H1 (cell line): ENCODE measurements around the gene ADAM19. TPM values are rescaled to one million over a fixed set of nuclear protein-coding genes. Genes with fewer than 3 reads are reported as not detected.

Source experiments
- CTCF ChIA-PET: fragments of 300-600 bp; sonication (Branson Sonifier 250); formaldehyde crosslinking; loops from one replicate; lab custom pipeline; 2021; ENCODE audit not compliant: partially characterized antibody; lab: Charles Lee
- POLR2A ChIA-PET: fragments of 300-600 bp; sonication (Branson Sonifier 250); formaldehyde crosslinking; loops from one replicate; lab custom pipeline; 2021; ENCODE audit warnings: inconsistent platforms; ENCODE audit not compliant: partially characterized antibody; lab: Charles Lee
- DNase-seq, 2 experiments: peaks; one replicate each; pipeline versions ENCODE4 v3.0.0 to v3.0.0-alpha.2; 2010 to 2022; ENCODE audit warnings: low spot score in 2 of 2, low read depth in 1 of 2, mixed read lengths in 1 of 2
- FAIRE-seq: peaks from 2 replicates; lab custom pipeline; 2011; peaks lifted over from hg19 to GRCh38; lab: Jason Lieb, UNC
- H2AFZ ChIP-seq: 2 replicates; pipeline ENCODE4 v1.8.1; 2012; ENCODE audit warnings: low read length, inconsistent platforms
- H2AK5ac ChIP-seq: 2 replicates; pipeline ENCODE4 v1.6.1; 2013; ENCODE audit warnings: low read depth, low read length
- H2BK120ac ChIP-seq: replicated peaks from 2 replicates; pipeline ENCODE3; 2013; ENCODE audit warnings: low read depth, low read length, inconsistent platforms
- H2BK12ac ChIP-seq: 2 replicates; pipeline ENCODE4 v1.6.1; 2013; ENCODE audit warnings: low read depth, low read length
- H2BK15ac ChIP-seq: 2 replicates; pipeline ENCODE4 v1.6.1; 2013; ENCODE audit warnings: low read length
- H2BK20ac ChIP-seq: 2 replicates; pipeline ENCODE4 v1.6.1; 2013; ENCODE audit warnings: low read length
- H2BK5ac ChIP-seq: 2 replicates; pipeline ENCODE4 v1.6.1; 2013; ENCODE audit warnings: low read depth, low read length
- H3K14ac ChIP-seq: 2 replicates; pipeline ENCODE4 v1.6.1; 2013; ENCODE audit warnings: inconsistent platforms; ENCODE audit not compliant: insufficient read length
- H3K18ac ChIP-seq: 2 replicates; pipeline ENCODE4 v1.6.1; 2013; ENCODE audit warnings: low read length; ENCODE audit errors: extremely low read depth
- H3K23ac ChIP-seq: 2 replicates; pipeline ENCODE4 v1.6.1; 2013; ENCODE audit warnings: inconsistent platforms; ENCODE audit not compliant: insufficient read length
- H3K23me2 ChIP-seq: 2 replicates; pipeline ENCODE4 v1.6.1; 2013; ENCODE audit warnings: low read depth, low read length
- H3K27ac ChIP-seq: 2 replicates; pipeline ENCODE4 v1.6.1; 2011; ENCODE audit warnings: low read depth, low read length, inconsistent platforms
- H3K27me3 ChIP-seq, 4 experiments: replicated peaks in 1 of 4; 1 replicate in 1 of 4; 2 replicates in 3 of 4; pipeline versions ENCODE4 v1.6.1 to v1.8.1; 2011 to 2013; ENCODE audit warnings: low read length in 3 of 4, mild to moderate bottlenecking in 3 of 4, inconsistent platforms in 2 of 4, mixed read lengths in 2 of 4, moderate library complexity in 1 of 4; ENCODE audit not compliant: control insufficient read depth in 3 of 4, insufficient read depth in 3 of 4; ENCODE audit errors: extremely low read depth in 1 of 4
- H3K36me3 ChIP-seq, 4 experiments: 2 replicates each; pipeline versions ENCODE4 v1.6.1 to v1.8.1; 2011 to 2013; ENCODE audit warnings: mild to moderate bottlenecking in 4 of 4, low read length in 3 of 4, moderate library complexity in 2 of 4, control low read depth in 1 of 4, inconsistent platforms in 1 of 4; ENCODE audit not compliant: insufficient read depth in 4 of 4, control insufficient read depth in 2 of 4
- H3K4ac ChIP-seq: replicated peaks from 2 replicates; pipeline ENCODE3; 2013; ENCODE audit warnings: low read length, low read depth, mixed read lengths, inconsistent platforms; ENCODE audit not compliant: insufficient read length
- H3K4me1 ChIP-seq, 4 experiments: replicated peaks in 1 of 4; 1 replicate in 1 of 4; 2 replicates in 3 of 4; pipeline versions ENCODE4 v1.6.1 to v1.8.1; 2011 to 2013; ENCODE audit warnings: low read length in 3 of 4, inconsistent platforms in 2 of 4, mixed read lengths in 1 of 4; ENCODE audit not compliant: insufficient read depth in 4 of 4, control insufficient read depth in 3 of 4
- H3K4me2 ChIP-seq, 2 experiments: 2 replicates each; pipeline versions ENCODE4 v1.6.1 to v1.8.1; 2011 to 2013; ENCODE audit warnings: low read depth in 2 of 2, low read length in 2 of 2, control low read depth in 1 of 2, inconsistent platforms in 1 of 2, mild to moderate bottlenecking in 1 of 2; ENCODE audit not compliant: insufficient read depth in 1 of 2
- H3K4me3 ChIP-seq, 4 experiments: fragments of 200-600, 300-600 bp in 1 of 4; sonication (generic), shearing (Covaris generic), sonication (Bioruptor Twin) in 1 of 4; 2 replicates each; pipeline versions ENCODE4 v1.5.1 to v1.8.1; 2011 to 2016; ENCODE audit warnings: low read length in 4 of 4, low read depth in 3 of 4, control low read depth in 2 of 4, inconsistent platforms in 2 of 4, mild to moderate bottlenecking in 2 of 4, mixed read lengths in 1 of 4, moderate library complexity in 1 of 4; ENCODE audit not compliant: insufficient read depth in 2 of 4; ENCODE audit errors: extremely low read depth in 1 of 4
- H3K56ac ChIP-seq: replicated peaks from 2 replicates; pipeline ENCODE3; 2013; ENCODE audit warnings: low read depth, mild to moderate bottlenecking, mixed read lengths, low read length, inconsistent platforms; ENCODE audit not compliant: insufficient read length
- H3K79me1 ChIP-seq: 2 replicates; pipeline ENCODE4 v1.6.1; 2013; ENCODE audit warnings: low read depth, low read length, control low read depth
- H3K79me2 ChIP-seq, 2 experiments: 2 replicates each; pipeline versions ENCODE4 v1.6.1 to v1.8.1; 2012 to 2013; ENCODE audit warnings: low read length in 2 of 2, mild to moderate bottlenecking in 2 of 2, inconsistent platforms in 1 of 2; ENCODE audit not compliant: insufficient read depth in 2 of 2, control insufficient read depth in 1 of 2
- H3K9ac ChIP-seq, 4 experiments: replicated peaks in 1 of 4; 1 replicate in 1 of 4; 2 replicates in 3 of 4; pipeline versions ENCODE4 v1.6.1 to v1.8.1; 2011 to 2013; ENCODE audit warnings: low read depth in 3 of 4, low read length in 3 of 4, control low read depth in 2 of 4, mild to moderate bottlenecking in 2 of 4, moderate library complexity in 2 of 4, inconsistent platforms in 1 of 4; ENCODE audit errors: extremely low read depth in 1 of 4
- H3K9me3 ChIP-seq, 2 experiments: 2 replicates each; pipeline versions ENCODE4 v1.6.1 to v1.8.1; 2012 to 2013; ENCODE audit warnings: mild to moderate bottlenecking in 2 of 2, moderate library complexity in 2 of 2, control low read depth in 1 of 2, inconsistent platforms in 1 of 2, low read depth in 1 of 2, low read length in 1 of 2, mixed read lengths in 1 of 2; ENCODE audit not compliant: insufficient read depth in 2 of 2
- H4K20me1 ChIP-seq, 2 experiments: replicated peaks in 1 of 2; 2 replicates each; pipeline versions ENCODE3 to v1.8.1; 2011 to 2013; ENCODE audit warnings: inconsistent platforms in 2 of 2, low read length in 2 of 2, mild to moderate bottlenecking in 1 of 2; ENCODE audit not compliant: insufficient read depth in 2 of 2, control insufficient read depth in 1 of 2
- H4K5ac ChIP-seq: 2 replicates; pipeline ENCODE4 v1.6.1; 2013; ENCODE audit warnings: low read length, low read depth, mixed read lengths, inconsistent platforms; ENCODE audit not compliant: insufficient read length
- H4K8ac ChIP-seq: 2 replicates; pipeline ENCODE4 v1.8.0; 2013; ENCODE audit warnings: mild to moderate bottlenecking, moderate library complexity, low read length, inconsistent platforms; ENCODE audit not compliant: insufficient read depth; ENCODE audit errors: extremely low read depth
- H4K91ac ChIP-seq: replicated peaks from 2 replicates; pipeline ENCODE3; 2013; ENCODE audit warnings: low read length, mixed read lengths, inconsistent platforms; ENCODE audit not compliant: insufficient read length
- ATF3 ChIP-seq: IDR thresholded peaks from 2 replicates; pipeline ENCODE4 v1.6.1; 2011; ENCODE audit warnings: low read depth, mild to moderate bottlenecking, low read length; ENCODE audit not compliant: insufficient read depth
- JUN ChIP-seq: IDR thresholded peaks from 2 replicates; pipeline ENCODE4 v1.6.1; 2011; ENCODE audit warnings: low read depth, mild to moderate bottlenecking, improper control_type of control experiment, low read length
- KDM5A ChIP-seq: fragments of 200-600 bp; IDR thresholded peaks from 2 replicates; pipeline ENCODE4 v1.7.1; 2012; ENCODE audit warnings: mild to moderate bottlenecking, low read length, inconsistent platforms, mixed read lengths
- MAX ChIP-seq: IDR thresholded peaks from 2 replicates; pipeline ENCODE4 v1.6.1; 2012; ENCODE audit warnings: inconsistent platforms
- NANOG ChIP-seq: IDR thresholded peaks from 2 replicates; pipeline ENCODE4 v1.6.1; 2011; ENCODE audit warnings: low read length, low read depth, mild to moderate bottlenecking, inconsistent platforms; ENCODE audit not compliant: insufficient read depth, poor library complexity, severe bottlenecking
- POLR2AphosphoS5 ChIP-seq: IDR thresholded peaks from 2 replicates; pipeline ENCODE4 v1.6.1; 2011; ENCODE audit warnings: low read depth, low read length
- RBBP5 ChIP-seq: IDR thresholded peaks from 2 replicates; pipeline ENCODE4 v1.7.1; 2012; ENCODE audit warnings: low read depth, mild to moderate bottlenecking, inconsistent platforms, low read length, moderate library complexity, borderline replicate concordance
- RNF2 ChIP-seq: fragments of 200-900, 300-1000 bp; sonication (generic); IDR thresholded peaks from 2 replicates; pipeline ENCODE4 v1.7.1; 2016; ENCODE audit warnings: borderline replicate concordance, low read depth, mild to moderate bottlenecking, antibody characterized with exemption, low read length; ENCODE audit not compliant: poor library complexity, severe bottlenecking; ENCODE audit errors: missing control alignments
- SAP30 ChIP-seq: fragments of 300-600 bp; sonication (generic); IDR thresholded peaks from 2 replicates; pipeline ENCODE4 v1.7.1; 2012; ENCODE audit warnings: low read length, moderate library complexity, mild to moderate bottlenecking, inconsistent platforms; ENCODE audit not compliant: insufficient read depth, insufficient replicate concordance
- SIRT6 ChIP-seq: IDR thresholded peaks from one replicate; pipeline ENCODE4 v1.7.1; 2012; ENCODE audit warnings: low read length, inconsistent platforms
- TBP ChIP-seq: IDR thresholded peaks from 2 replicates; pipeline ENCODE4 v1.6.1; 2011; ENCODE audit warnings: low read depth, low read length, improper control_type of control experiment
- TCF12 ChIP-seq: IDR thresholded peaks from 2 replicates; pipeline ENCODE4 v1.6.1; 2011; ENCODE audit warnings: low read depth, mild to moderate bottlenecking, low read length
- WGBS, 2 experiments: shearing (Covaris generic) in 1 of 2; methylation state at CpG; one replicate each; pipeline versions ENCODE4 v1.1.6 to v1.1.7; 2013 to 2015; ENCODE audit warnings: low lambda C conversion rate in 2 of 2, mixed read lengths in 2 of 2, inconsistent platforms in 1 of 2, low coverage in 1 of 2, missing lambda C conversion rate in 1 of 2; ENCODE audit not compliant: insufficient replicate concordance in 2 of 2, insufficient coverage in 1 of 2, insufficient read length in 1 of 2; ENCODE audit errors: extremely low coverage in 1 of 2, missing lambda C conversion rate in 1 of 2; 5-methylcytosine and 5-hydroxymethylcytosine counted together
- polyA plus RNA-seq, 7 experiments: library from polyadenylated mRNA; depleted of rRNA in 3 of 7; stranded (reverse) in 5 of 7; unstranded in 2 of 7; fragments of >200 nt in 5 of 7; fragments of 200-250 nt in 2 of 7; gene quantifications; 1 replicate in 5 of 7; 2 replicates in 1 of 7; 4 replicates in 1 of 7; pipeline versions ENCODE4 v1.2.1 to v1.2.3, GENCODE V29; 2011 to 2013; ENCODE audit warnings: missing spikeins in 2 of 7, mixed read lengths in 2 of 7
- total RNA-seq: library from RNA; stranded (reverse); fragmentation: NEBNext Ultra II Directional; extraction: Animal tissue kit (Norgen Biotek cat#: 25700); gene quantifications from 2 replicates; pipeline ENCODE4 v1.2.1, GENCODE V29; 2021

Gene ADAM19
- total and polyA plus RNA-seq, 2 of the 8 experiments (the other 6 are each of a cell fraction or from before 2014, with no cell fraction given), result 6.5 to 22.7 TPM

GRCh38 chr5:157479166-157479565, 96.4 kb downstream of the ADAM19 start:
- Histone ChIP-seq H2BK12ac (no peak overlapping the region), H4K5ac (no peak overlapping the region), H3K36me3 (no peaks in the 10 kb centered on the region), H3K4me2 (no peak overlapping the region; a peak in 1 of 4 replicates), H3K14ac (no peak overlapping the region), H3K56ac (no peak overlapping the region), H2AFZ (no peak overlapping the region), H3K4ac (no peak overlapping the region), H4K8ac (no peak overlapping the region), H2BK15ac (no peak overlapping the region), H2AK5ac (no peak overlapping the region), H3K23me2 (no peaks in the 10 kb centered on the region), H3K4me1 (peaks cover 0 to 2% (median 0%) of the 10 kb centered on the region in 4 experiments; a peak in 3 of 7 replicates), H3K79me1 (no peaks in the 10 kb centered on the region), H3K4me3 (no peak overlapping the region), H3K9ac (no peak overlapping the region), H4K20me1 (peaks cover 0 to 2% of the 10 kb centered on the region in 2 experiments), H3K18ac (0 out of 2 replicates have a peak overlapping the region, but pooled peaks have one; percentile 34), H2BK5ac (no peak overlapping the region), H3K27ac (no peak overlapping the region), H4K91ac (no peak overlapping the region), H3K9me3 (no peaks in the 10 kb centered on the region), H3K23ac (no peak overlapping the region), H3K27me3 (no peaks in the 10 kb centered on the region), H2BK120ac (no peak overlapping the region), H2BK20ac (no peak overlapping the region), H3K79me2 (no peaks in the 10 kb centered on the region)
- WGBS, 2 experiments, result 87% methylated on average over 3 of the region's 4 CpGs; no CpG with 5 or more reads in 1 of the 2 experiments
- POLR2A ChIA-PET, result interaction anchor here (1.1 to 1.8 kb wide), 2 partner anchors 108 to 123 kb away, joined by 3 to 4 read pairs; no protein-coding TSS in a partner anchor
- CTCF ChIA-PET, result interaction anchor here (0.6 to 5.5 kb wide), 16 partner anchors 9 to 240 kb away, joined by 3 to 46 read pairs (median 8); a partner anchor contains a TSS
- DNase-seq, result no peak
- no peak for FAIRE-seq
- TF ChIP-seq POLR2AphosphoS5 (no peak), NANOG (no peak), TBP (no peak), ATF3 (no peak), KDM5A (no peak), SAP30 (no peak), MAX (no peak), RNF2 (no peak), RBBP5 (no peak), JUN (no peak), SIRT6 (no peak), TCF12 (no peak)
